ENCODE results near the gene SLC2A11.

- TF ChIP-seq JUND (IDR thresholded peaks at IDR 0.05; ENCODE audit: borderline replicate concordance, low read depth, low read length) (no peak), JUND (tag; IDR thresholded peaks at IDR 0.05; ENCODE audit: borderline replicate concordance, low read depth, low read length) (no peak), CEBPZ (IDR thresholded peaks at IDR 0.05; ENCODE audit: borderline replicate concordance, low read depth, low read length) (no peak), SIN3A (IDR thresholded peaks at IDR 0.05; ENCODE audit: borderline replicate concordance in 2 of 2, control insufficient read depth in 1 of 2, low read depth in 2 of 2, low read length in 2 of 2) (no peak), RNF2 (IDR thresholded peaks at IDR 0.05) (no peak), CBX8 (IDR thresholded peaks at IDR 0.05; ENCODE audit: borderline replicate concordance, extremely low read depth, low read depth, low read length, poor library complexity, severe bottlenecking) (no peak), POLR2A (conservative IDR thresholded peaks at IDR 0.05) (no peak), TGIF2 (CRISPR knock-in tag; IDR thresholded peaks at IDR 0.05) (no peak), POLR2AphosphoS5 (IDR thresholded peaks at IDR 0.05; ENCODE audit: control insufficient read depth, insufficient read depth, low read depth, low read length) (no peak)
- TF ChIP-seq, protein P1, sequence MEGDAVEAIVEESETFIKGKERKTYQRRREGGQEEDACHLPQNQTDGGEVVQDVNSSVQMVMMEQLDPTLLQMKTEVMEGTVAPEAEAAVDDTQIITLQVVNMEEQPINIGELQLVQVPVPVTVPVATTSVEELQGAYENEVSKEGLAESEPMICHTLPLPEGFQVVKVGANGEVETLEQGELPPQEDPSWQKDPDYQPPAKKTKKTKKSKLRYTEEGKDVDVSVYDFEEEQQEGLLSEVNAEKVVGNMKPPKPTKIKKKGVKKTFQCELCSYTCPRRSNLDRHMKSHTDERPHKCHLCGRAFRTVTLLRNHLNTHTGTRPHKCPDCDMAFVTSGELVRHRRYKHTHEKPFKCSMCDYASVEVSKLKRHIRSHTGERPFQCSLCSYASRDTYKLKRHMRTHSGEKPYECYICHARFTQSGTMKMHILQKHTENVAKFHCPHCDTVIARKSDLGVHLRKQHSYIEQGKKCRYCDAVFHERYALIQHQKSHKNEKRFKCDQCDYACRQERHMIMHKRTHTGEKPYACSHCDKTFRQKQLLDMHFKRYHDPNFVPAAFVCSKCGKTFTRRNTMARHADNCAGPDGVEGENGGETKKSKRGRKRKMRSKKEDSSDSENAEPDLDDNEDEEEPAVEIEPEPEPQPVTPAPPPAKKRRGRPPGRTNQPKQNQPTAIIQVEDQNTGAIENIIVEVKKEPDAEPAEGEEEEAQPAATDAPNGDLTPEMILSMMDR (IDR thresholded peaks at IDR 0.05 in 2 of 3, conservative IDR thresholded peaks at IDR 0.05 in 1 of 3; ENCODE audit: insufficient read depth in 2 of 3, low read depth in 1 of 3, low read length in 3 of 3) = no peak
- TF ChIP-seq, protein P2, sequence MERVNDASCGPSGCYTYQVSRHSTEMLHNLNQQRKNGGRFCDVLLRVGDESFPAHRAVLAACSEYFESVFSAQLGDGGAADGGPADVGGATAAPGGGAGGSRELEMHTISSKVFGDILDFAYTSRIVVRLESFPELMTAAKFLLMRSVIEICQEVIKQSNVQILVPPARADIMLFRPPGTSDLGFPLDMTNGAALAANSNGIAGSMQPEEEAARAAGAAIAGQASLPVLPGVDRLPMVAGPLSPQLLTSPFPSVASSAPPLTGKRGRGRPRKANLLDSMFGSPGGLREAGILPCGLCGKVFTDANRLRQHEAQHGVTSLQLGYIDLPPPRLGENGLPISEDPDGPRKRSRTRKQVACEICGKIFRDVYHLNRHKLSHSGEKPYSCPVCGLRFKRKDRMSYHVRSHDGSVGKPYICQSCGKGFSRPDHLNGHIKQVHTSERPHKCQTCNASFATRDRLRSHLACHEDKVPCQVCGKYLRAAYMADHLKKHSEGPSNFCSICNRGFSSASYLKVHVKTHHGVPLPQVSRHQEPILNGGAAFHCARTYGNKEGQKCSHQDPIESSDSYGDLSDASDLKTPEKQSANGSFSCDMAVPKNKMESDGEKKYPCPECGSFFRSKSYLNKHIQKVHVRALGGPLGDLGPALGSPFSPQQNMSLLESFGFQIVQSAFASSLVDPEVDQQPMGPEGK (CRISPR knock-in tag; IDR thresholded peaks at IDR 0.05; ENCODE audit: borderline replicate concordance) = no peak
- TF ChIP-seq, protein P3, sequence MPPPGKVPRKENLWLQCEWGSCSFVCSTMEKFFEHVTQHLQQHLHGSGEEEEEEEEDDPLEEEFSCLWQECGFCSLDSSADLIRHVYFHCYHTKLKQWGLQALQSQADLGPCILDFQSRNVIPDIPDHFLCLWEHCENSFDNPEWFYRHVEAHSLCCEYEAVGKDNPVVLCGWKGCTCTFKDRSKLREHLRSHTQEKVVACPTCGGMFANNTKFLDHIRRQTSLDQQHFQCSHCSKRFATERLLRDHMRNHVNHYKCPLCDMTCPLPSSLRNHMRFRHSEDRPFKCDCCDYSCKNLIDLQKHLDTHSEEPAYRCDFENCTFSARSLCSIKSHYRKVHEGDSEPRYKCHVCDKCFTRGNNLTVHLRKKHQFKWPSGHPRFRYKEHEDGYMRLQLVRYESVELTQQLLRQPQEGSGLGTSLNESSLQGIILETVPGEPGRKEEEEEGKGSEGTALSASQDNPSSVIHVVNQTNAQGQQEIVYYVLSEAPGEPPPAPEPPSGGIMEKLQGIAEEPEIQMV (tag; conservative IDR thresholded peaks at IDR 0.05; ENCODE audit: low read depth) = no peak
- TF ChIP-seq, protein P4, sequence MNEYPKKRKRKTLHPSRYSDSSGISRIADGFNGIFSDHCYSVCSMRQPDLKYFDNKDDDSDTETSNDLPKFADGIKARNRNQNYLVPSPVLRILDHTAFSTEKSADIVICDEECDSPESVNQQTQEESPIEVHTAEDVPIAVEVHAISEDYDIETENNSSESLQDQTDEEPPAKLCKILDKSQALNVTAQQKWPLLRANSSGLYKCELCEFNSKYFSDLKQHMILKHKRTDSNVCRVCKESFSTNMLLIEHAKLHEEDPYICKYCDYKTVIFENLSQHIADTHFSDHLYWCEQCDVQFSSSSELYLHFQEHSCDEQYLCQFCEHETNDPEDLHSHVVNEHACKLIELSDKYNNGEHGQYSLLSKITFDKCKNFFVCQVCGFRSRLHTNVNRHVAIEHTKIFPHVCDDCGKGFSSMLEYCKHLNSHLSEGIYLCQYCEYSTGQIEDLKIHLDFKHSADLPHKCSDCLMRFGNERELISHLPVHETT (CRISPR knock-in tag; conservative IDR thresholded peaks at IDR 0.05 in 1 of 2, IDR thresholded peaks at IDR 0.05 in 1 of 2) = no peak
Observed at GRCh38 chr22:23875801-23876200, 18.1 kb downstream of the SLC2A11 start.
